Measurements from ENCODE around the gene GDF2. TPM values are rescaled to one million over a fixed set of nuclear protein-coding genes. Genes with fewer than 3 reads are reported as not detected.

The GDF2 gene
- total RNA-seq, 1 donor from 2014 or later = not detected

DNA sequence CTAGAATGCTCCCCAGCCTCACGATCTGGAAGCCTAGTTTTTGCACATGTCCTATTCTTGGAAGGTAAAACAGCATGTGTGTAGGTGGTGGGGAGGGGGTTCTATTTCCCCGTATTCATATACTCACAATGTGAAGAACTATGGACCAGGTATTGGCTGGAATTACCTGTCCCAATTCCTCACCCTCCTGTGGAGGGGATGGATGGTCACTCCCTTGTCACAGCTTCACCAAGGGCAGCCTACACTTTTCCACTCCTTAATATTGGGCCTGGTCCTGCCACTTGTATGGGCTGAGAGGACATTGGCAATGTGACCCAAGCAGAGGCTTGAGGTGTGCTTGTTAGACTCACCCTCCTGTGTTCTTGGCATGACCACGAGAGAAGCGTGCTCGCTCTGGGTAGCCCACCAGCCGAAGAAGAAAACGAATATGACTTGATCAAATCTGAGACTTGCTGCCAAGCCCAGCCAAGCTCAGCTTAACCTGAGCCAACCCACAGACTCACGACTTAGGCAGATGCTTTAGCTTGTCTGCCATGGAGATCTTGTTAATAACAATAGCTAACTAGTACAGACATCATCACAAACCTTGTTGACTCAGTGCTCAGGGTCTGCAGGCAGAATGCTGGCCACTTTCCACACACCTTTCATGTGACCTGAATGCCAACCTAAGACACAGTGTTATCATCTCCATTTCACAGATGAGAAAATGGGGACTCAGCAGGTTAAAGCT is 44.6 kb downstream of the GDF2 start:
- intact Hi-C loops (cut with micrococcal nuclease) = no loop called here

- intact Hi-C loops (cut with micrococcal nuclease) = no loop called here
Observed at GRCh38 chr10:47367646-47368045, 45.4 kb downstream of the GDF2 start.

DNA sequence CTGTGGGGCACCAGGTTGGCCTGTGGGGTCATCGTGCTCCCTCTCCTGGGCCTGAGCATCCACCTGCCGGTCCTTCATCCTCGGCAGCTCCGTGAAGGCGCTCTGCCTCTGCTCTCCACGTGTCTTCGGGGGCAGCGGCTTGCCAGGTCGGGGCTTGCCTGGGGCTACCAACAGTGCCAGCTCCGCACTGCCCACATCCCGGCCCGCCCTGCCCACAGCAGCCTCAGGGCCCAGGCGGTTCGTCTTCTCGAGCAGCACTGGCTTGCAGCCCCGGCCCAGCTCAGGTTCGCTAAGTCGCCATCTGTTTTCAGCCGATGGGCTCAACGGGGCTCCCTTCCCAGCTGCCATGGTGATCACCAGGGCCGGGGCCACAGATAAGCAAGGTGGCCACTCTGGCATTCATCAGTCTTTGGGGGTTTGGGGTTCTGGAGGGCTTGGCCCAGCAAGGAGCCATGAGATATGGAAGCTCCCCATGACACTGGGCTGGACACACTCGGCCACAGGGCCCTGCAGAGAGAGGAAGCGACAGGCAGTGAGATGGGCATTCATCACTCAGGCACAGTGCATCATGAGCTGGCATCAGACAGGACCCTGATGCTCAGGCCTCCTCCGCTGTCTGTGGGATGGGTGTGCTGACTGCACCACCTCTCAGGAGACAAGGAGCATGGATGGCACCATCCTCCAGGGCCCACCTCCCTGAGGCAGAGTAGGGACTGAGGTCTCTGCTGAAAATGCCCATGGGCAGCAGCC is 46.4 kb downstream of the GDF2 start:
- intact Hi-C loops (cut with micrococcal nuclease) = no loop called here

GRCh38 chr10:47369251-47369894 is 47.1 kb downstream of the GDF2 start:
- intact Hi-C loops (cut with micrococcal nuclease) = no loop called here

DNA sequence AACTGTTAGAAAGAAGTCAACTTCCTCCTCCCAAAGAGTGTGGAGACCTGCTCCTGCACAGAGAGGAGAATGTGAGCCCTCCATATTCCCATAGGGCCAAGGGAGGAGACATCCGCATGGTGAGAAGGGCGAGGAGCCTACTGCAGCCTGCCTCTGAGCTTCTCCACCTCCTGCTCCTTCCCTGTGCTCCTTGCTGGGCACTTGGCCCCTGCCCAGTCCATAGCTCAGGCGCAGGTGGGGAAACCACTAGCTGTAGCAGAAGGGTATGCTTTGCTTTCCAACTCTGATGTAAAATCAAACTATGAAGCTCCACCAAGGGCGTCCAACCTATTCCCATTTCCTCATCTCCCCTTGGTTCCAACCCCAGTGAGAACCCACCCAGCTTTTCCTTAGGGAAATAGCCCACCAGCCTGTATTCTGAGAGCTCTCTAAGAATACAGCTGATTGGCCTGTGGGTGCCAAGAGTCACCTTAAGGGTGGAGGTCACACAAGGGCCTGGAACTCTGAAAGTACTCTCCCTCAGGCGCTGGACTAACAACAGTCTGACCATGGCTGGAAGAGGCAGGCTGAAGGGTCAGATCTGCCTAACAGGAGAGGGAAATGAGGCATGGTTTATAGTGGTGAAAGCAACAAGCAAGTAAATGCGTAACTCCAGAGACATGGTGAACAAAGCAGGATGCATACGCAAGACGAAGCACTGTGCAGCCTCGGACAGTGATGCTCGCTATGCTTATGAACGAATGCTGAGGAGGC is 47.9 kb downstream of the GDF2 start:
- intact Hi-C loops (cut with micrococcal nuclease) = no loop called here

GRCh38 chr10:47370878-47371277 is 48.6 kb downstream of the GDF2 start:
- intact Hi-C loops (cut with micrococcal nuclease) = no loop called here

DNA sequence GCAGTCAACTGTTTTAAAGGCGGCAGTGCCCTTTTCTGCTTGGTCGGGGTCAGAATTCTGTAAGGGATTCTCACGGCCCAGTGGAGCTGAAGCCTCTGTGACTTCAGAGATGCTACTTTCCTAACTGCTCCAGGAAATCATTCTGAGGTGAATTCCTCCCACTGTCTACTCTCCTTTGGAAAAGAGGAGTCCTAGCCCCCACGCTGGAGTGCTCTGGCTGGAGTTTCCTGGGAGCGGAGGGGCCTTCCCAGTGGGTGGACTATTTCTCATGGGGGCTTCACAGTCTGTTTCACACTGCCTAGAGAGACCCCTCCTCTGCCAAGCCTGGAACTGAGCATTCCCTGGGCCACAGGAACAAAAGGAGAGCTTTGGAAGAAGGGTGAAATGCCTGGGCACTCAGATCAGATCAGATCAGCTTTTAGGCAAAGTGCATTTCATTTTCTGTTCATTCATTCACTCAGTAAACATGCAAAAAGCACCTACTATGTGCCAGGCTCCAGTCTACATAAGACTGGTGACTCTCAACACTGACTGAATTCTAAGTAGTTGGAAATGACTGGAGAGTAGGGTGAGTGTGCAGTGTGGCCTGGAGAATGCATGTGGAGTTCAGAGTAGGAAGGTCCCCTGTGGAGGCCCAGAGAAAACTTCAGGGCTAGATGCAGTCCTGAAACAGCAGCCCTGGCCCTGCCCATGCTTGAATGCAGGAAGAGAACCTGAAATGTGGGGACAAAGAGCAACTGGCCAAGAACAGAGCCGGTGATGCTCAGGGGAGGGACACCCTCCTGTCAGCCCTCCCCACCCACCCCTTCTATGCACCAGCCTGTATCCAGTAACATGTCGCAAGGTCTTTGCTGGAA is 49.6 kb downstream of the GDF2 start:
- intact Hi-C loops (cut with micrococcal nuclease) = no loop called here

DNA sequence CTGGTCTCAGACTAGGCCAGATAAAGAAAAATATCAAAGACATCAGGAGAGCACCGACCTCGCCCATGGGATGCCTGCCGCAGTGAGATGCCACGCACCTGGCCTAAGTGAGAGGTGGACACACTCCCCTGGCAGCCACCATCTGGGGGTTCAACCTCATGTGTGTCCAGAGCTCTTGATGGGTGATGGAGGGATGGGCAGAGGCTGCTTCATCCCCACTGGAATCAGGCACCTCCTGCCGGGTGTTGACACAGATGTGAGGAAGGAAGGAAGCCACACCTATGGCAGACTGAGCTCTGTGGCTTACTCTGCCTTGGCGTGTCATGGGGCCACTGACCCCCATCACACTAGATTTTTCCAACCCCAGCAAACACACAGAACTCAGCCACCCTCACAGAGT is 50.5 kb downstream of the GDF2 start:
- intact Hi-C loops (cut with micrococcal nuclease) = no loop called here

- intact Hi-C loops (cut with micrococcal nuclease) = no loop called here
Observed at GRCh38 chr10:47374611-47375536, 52.6 kb downstream of the GDF2 start.

DNA sequence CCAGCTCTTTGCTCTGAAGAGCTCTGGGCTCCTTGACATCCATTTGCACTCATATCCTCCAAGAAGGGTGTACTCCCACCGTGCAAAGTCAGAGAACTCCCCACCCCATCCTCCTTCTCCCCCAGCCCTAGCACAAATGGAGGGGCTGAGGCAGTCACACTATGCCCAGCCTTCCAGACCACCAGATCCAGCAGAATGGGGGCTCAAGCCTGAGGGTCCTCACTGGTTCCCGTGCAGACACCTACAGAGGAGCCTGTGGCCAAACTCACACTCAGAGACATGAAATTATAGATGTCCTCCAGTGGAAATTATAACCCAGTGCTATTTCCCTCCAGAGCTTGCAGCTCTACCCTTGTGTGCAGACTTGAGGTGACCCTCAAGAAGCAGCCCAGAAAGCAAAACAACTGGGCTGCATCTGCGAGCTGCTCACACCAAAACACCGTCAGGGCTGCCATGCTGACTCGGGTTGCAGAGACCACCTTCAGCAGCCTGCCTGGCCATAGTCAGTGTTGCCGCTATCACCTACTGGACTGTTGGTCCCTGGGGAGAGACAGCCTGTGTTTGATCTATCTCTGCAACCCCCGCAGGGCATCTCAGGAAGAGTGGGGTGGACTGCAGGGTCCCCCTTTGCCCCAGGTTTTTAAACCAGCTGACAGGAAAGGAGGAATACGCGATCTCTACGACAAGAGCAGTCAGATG is 54.4 kb downstream of the GDF2 start:
- intact Hi-C loops (cut with micrococcal nuclease) = no loop called here

Other genes starting within 250 kb of the GDF2 start
- not detected in 2 replicates for gene GDF10, start 22.3 kb upstream of the GDF2 start, total RNA-seq
- gene RBP3, start 25.9 kb downstream of the GDF2 start, total RNA-seq = not detected in 2 replicates
- 0.93 and 1.3 TPM in 2 replicates for gene ZNF488, start 61.8 kb downstream of the GDF2 start, total RNA-seq
- gene ANXA8, start 161.7 kb downstream of the GDF2 start, total RNA-seq = 5.8 and 6.0 TPM in 2 replicates
- not detected in 2 replicates for gene FAM25G, start 169.2 kb downstream of the GDF2 start, total RNA-seq
- gene AGAP9, start 201.2 kb downstream of the GDF2 start, total RNA-seq = 16.1 and 18.2 TPM in 2 replicates

Measured in T-helper 2 cell treated with Interferon-gamma antibody and Interleukin-4, amounts not matched to agents 100 ng/mL and 5 ng/mL, for 36 hours (primary cell).